Endometrium (tissue), 2 donors: ENCODE results near the gene TSSC4.

ENCODE experiments used
- FAIRE-seq: peaks from 2 replicates; lab custom pipeline; 2012; peaks lifted over from hg19 to GRCh38; lab: Jason Lieb, UNC
- donor health status: control.
- donor health status: control.

TSSC4 gene

GRCh38 chr11:2386591-2386990, 14.0 kb upstream of the TSSC4 start:
- no peak for FAIRE-seq

GRCh38 chr11:2387266-2387987, 13.1 kb upstream of the TSSC4 start:
- no peak for FAIRE-seq

- no peak for FAIRE-seq
These were observed 11.8 kb upstream of the TSSC4 start for GRCh38 chr11:2388431-2389376.

- no peak for FAIRE-seq
These were observed 11.0 kb upstream of the TSSC4 start for GRCh38 chr11:2389377-2390026.

- no peak for FAIRE-seq
These were observed 10.3 kb upstream of the TSSC4 start for GRCh38 chr11:2390091-2390724.

- FAIRE-seq: no peak
These were observed 9.8 kb upstream of the TSSC4 start for GRCh38 chr11:2390725-2391151.

GRCh38 chr11:2391181-2391975, 9.2 kb upstream of the TSSC4 start:
- FAIRE-seq: no peak

- no peak for FAIRE-seq
These were observed 8.2 kb upstream of the TSSC4 start for GRCh38 chr11:2392241-2392959.

- FAIRE-seq: no peak
These were observed 7.3 kb upstream of the TSSC4 start for GRCh38 chr11:2393111-2393868.

GRCh38 chr11:2393941-2394817, 6.4 kb upstream of the TSSC4 start:
- no peak for FAIRE-seq

- FAIRE-seq: no peak
These were observed 5.8 kb upstream of the TSSC4 start for GRCh38 chr11:2394818-2395105.

- no peak for FAIRE-seq
These were observed 5.3 kb upstream of the TSSC4 start for GRCh38 chr11:2395211-2395730.

- no peak for FAIRE-seq
These were observed 4.7 kb upstream of the TSSC4 start for GRCh38 chr11:2395856-2396255.

- no peak for FAIRE-seq
These were observed 4.1 kb upstream of the TSSC4 start for GRCh38 chr11:2396471-2396870.

GRCh38 chr11:2397005-2397404, 3.5 kb upstream of the TSSC4 start:
- FAIRE-seq: no peak

GRCh38 chr11:2398664-2399355, 1.7 kb upstream of the TSSC4 start:
- FAIRE-seq: no peak

- FAIRE-seq: no peak
These were observed 972 bp upstream of the TSSC4 start for GRCh38 chr11:2399488-2400068.
